Measurements from ENCODE around the gene PPP1R3F.
A peak's percentile ranks its signal among the peaks of the same experiment; 100 is the strongest.

PPP1R3F gene

GRCh38 chrX:49250066-49250465 is 19.5 kb upstream of the PPP1R3F start:
- no peak for DNase-seq (ENCODE audit: low read depth)

GRCh38 chrX:49250578-49250977 is 19.0 kb upstream of the PPP1R3F start:
- no peak for DNase-seq (ENCODE audit: low read depth)

GRCh38 chrX:49251325-49251724 is 18.3 kb upstream of the PPP1R3F start:
- DNase-seq (ENCODE audit: low read depth), result no peak

GRCh38 chrX:49254639-49255038 is 15.0 kb upstream of the PPP1R3F start:
- DNase-seq (ENCODE audit: low read depth), result no peak

GRCh38 chrX:49256268-49256995 is 13.2 kb upstream of the PPP1R3F start:
- DNase-seq (ENCODE audit: low read depth), result no peak

- DNase-seq (ENCODE audit: low read depth), result no peak
These were observed 12.4 kb upstream of the PPP1R3F start for GRCh38 chrX:49257074-49257790.

- no peak for DNase-seq (ENCODE audit: low read depth)
These were observed 11.5 kb upstream of the PPP1R3F start for GRCh38 chrX:49257846-49258748.

GRCh38 chrX:49258749-49259124 is 10.9 kb upstream of the PPP1R3F start:
- no peak for DNase-seq (ENCODE audit: low read depth)

GRCh38 chrX:49260221-49260985 is 9.2 kb upstream of the PPP1R3F start:
- no peak for DNase-seq (ENCODE audit: low read depth)

- DNase-seq (ENCODE audit: low read depth), result no peak
These were observed 7.0 kb upstream of the PPP1R3F start for GRCh38 chrX:49262603-49263002.

GRCh38 chrX:49263631-49264030 is 6.0 kb upstream of the PPP1R3F start:
- DNase-seq (ENCODE audit: low read depth), result no peak

GRCh38 chrX:49264460-49264859 is 5.1 kb upstream of the PPP1R3F start, which contains the start of gene FOXP3:
Gene FOXP3, minus strand, starts transcription at chrX:49264710. Its CDS starts 6,205 bp downstream, at chrX:49258505.
- no peak for DNase-seq (ENCODE audit: low read depth)

- no peak for DNase-seq (ENCODE audit: low read depth)
These were observed 2.8 kb upstream of the PPP1R3F start for GRCh38 chrX:49266523-49267445.

GRCh38 chrX:49268702-49269009 is 937 bp upstream of the PPP1R3F start:
- DNase-seq (ENCODE audit: low read depth), result no peak

- peak; percentile 97 for DNase-seq (ENCODE audit: low read depth)
These were observed 405 bp upstream of the PPP1R3F start for GRCh38 chrX:49269010-49269766.

GRCh38 chrX:49270249-49270921 is 792 bp downstream of the PPP1R3F start:
- DNase-seq (ENCODE audit: low read depth), result no peak

- no peak for DNase-seq (ENCODE audit: low read depth)
These were observed 1.7 kb downstream of the PPP1R3F start for GRCh38 chrX:49271341-49271740.

- no peak for DNase-seq (ENCODE audit: low read depth)
These were observed 2.8 kb downstream of the PPP1R3F start for GRCh38 chrX:49272421-49272820.

GRCh38 chrX:49273181-49273727 is 3.7 kb downstream of the PPP1R3F start:
- no peak for DNase-seq (ENCODE audit: low read depth)

Measured in amniotic epithelial cell (primary cell).